Dermis microvascular lymphatic vessel endothelial cell (primary cell): ENCODE results near the gene GCKR. TPM values are rescaled to one million over a fixed set of nuclear protein-coding genes. Genes with fewer than 3 reads are reported as not detected.

Experiments
- DNase-seq, 2 donors: peaks; one replicate each; pipeline versions ENCODE4 v3.0.0 to v3.0.0-alpha.2; 2010; ENCODE audit warnings: low read depth in 2 of 2
- total RNA-seq: library from RNA; depleted of rRNA; stranded (reverse); fragments of >200 nt; gene quantifications from 2 replicates; pipeline ENCODE4 v1.2.1, GENCODE V29; 2014

GCKR gene
- total RNA-seq: 0.13 TPM in 1 of 2 replicates, not detected in the other

- DNase-seq: no peak
These were observed at the start of gene GCKR for GRCh38 chr2:27496357-27497287. TSS of gene GCKR (plus strand) at chr2:27496839. CDS start at chr2:27496905, 66 bp downstream.

- DNase-seq: no peak
These were observed 48.3 kb upstream of the GCKR start for GRCh38 chr2:27448381-27448780.

DNA sequence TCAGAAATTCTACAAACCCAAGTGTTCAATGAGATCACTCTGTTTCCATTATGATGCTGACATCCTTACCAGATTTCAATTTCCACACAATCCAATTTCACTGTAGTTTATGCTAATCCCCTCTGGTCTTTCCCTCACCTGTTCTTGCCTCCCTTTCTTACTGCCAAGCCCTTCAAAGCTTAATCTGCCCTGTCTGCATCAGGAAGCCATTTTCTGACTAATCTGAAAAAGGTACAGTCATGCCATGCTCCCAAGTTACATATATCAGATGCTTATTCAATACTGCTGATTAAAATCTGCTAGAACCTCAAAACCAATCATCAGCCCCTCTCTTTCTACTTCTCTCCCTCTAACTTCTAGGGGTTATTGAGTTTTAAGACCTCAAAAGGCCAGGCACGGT lies 45.5 kb upstream of the GCKR start:
- no peak for DNase-seq

GRCh38 chr2:27453968-27454367 lies 42.7 kb upstream of the GCKR start:
- no peak for DNase-seq

DNA sequence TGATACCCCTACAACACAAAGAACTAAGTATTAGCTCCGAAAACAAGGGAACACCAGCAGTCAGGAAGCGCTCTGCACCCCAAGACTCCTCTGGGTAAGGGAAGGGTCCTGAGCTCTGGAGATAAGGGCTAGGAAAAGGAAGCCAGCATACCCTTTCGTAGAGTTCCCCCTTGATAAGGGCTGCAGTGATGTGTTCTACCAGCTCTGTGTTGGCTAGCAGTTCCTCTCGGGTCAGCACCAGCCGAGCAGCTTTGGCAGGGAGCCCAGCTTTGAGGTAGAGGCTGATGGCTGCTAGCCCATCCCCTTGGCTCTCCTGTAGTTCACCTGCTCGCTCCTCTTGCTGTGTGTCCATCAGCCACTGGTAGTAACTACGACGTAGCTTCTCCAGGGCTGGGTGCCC lies 35.5 kb upstream of the GCKR start:
- DNase-seq: no peak

DNA sequence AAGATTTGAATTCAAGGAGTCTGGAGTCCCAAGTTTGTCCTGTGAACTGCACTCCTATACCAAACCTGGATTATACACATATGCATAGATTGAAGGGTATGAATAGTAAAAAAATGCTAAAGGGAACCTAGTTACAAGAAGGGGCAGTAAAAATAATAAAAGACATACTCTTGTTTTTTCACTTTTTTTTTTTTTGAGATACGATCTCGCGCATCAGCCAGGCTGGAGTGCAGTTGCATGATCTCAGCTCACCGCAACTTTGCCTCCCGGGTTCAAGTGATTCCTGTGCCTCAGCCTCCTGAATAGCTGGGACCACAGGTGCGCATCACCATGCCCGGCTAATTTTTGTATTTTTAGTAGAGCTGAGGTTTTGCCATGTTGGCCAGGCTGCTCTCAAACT lies 32.2 kb upstream of the GCKR start:
- DNase-seq: no peak

- DNase-seq: no peak
These were observed 24.7 kb upstream of the GCKR start for GRCh38 chr2:27471961-27472360.

DNA sequence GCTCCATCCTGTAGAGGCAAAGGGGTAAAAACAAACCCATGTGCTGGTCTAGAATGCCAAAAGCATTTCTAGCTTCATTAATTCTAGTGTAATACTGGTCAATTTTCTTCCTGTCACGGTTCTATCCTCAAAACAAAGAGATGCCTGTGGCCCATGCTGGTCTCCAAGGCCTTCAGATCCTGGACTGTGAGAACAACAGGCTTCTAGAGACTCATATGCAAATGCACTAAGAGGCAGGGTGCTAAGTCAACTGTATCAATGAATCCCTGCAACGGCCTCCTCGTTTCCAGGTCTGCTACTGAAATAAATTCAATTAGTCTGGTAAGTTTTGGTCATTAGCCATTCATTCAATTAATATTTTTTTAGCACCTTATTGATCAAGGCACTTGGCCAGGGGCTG lies 11.1 kb upstream of the GCKR start:
- DNase-seq: no peak

GRCh38 chr2:27489118-27489497 lies 7.5 kb upstream of the GCKR start:
- peak in 1 of 2 donors; percentile 36 for DNase-seq

DNA sequence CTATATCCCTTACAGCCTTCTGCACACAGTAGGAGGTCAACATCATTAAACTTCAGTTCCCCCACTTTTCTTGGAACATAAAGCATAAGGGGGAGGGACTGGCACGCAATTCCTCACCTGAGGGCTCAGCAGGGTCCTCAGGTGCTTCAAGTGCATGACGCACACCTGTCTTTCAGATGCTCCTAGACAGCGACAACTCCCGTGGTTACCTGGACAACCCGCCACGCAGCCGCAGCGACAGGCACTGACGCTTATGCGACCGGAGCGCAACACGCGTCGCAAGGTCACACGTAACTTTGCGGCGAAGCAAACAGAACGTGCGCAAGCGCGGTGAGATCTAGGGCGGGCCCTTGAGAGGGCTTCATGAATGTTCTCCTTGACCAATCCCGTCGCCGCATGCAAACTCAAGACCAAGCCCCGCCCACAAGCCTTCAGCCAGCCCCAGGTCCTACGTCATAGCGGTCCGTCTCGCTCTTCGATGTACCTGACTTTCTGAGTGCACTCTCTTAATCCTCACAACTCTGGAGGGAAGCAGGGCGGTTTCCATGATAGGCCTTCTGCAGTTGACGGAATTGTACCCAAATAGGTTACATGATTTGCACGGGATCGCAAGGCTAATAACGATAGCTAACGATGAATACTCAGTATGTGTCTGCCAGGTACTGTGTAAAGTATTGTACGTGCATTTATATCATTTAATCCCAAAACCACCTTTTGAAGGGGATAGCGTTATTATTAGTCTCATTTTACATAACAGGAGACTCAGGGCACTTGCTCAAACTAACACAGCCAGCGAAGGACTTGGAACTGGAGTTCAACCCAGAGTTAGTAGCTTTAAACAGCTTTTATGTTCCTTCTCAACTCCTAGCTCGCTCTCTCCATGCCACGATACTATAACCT lies 6.9 kb upstream of the GCKR start, which contains the start of gene IFT172:
TSS of gene IFT172 (minus strand) at position 246 of the 900 bp plus-strand sequence. CDS start at position 156, 90 bp downstream.
- DNase-seq: peak; percentile 98 to 99

DNA sequence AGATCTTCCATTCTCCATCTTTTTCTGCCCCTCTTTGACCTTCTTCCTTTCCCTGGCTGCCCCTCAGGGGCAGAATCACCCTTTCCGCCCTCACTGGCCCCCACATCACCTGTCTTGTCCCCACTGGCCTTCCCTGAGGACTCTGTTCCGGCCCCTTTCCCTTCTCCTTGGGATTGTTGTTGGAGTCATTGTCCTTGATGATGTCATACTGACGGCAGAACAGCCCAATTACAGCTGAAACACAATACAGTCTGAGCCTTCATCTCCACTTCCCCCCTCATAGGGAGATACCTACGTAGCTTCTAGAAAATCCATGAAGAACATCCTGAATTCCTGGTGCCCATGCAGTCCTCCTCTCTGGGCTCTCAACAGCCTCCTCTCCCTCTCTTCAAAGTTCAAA lies 4.1 kb upstream of the GCKR start:
- DNase-seq: no peak

GRCh38 chr2:27493948-27494283 lies 2.7 kb upstream of the GCKR start:
- DNase-seq: no peak

- DNase-seq: peak in 1 of 2 donors; percentile 17
These were observed 2.2 kb upstream of the GCKR start for GRCh38 chr2:27494284-27494943.

DNA sequence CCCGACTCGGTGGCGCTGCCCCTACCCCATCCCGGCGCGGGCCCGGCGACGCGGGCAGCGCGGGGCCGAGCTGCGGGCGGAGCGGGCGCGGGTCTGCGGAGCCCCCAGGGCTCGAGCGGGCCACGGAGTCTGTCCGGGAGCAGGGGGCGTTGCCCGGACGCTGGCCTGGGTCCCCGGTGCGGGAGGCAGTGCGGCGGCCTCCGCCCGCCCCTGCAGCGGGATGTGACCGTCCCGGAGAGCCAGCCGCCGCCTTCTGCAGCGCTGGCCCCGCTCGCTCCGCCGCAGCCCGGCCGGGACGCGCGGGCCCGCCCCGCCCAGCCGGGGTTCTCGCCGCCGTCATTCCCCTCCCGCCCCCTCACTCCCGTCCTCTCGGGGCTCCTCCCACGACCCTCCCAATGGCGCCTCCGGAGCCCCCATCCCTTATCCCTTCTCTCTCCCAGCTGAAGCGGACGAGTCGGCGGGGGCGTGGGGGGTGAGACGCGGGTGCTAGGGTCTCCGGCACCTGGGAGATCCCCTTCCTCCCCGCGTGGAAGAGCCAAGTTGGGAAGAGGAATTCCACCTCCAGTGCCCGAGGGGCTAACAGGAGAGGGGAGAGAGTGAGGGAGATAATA lies 1.6 kb upstream of the GCKR start, which contains the start of gene FNDC4:
TSS of gene FNDC4 (minus strand) at position 257 of the 611 bp plus-strand sequence. CDS start 521 bp downstream, outside the sequence.
- DNase-seq: peak in 1 of 2 donors; percentile 35

DNA sequence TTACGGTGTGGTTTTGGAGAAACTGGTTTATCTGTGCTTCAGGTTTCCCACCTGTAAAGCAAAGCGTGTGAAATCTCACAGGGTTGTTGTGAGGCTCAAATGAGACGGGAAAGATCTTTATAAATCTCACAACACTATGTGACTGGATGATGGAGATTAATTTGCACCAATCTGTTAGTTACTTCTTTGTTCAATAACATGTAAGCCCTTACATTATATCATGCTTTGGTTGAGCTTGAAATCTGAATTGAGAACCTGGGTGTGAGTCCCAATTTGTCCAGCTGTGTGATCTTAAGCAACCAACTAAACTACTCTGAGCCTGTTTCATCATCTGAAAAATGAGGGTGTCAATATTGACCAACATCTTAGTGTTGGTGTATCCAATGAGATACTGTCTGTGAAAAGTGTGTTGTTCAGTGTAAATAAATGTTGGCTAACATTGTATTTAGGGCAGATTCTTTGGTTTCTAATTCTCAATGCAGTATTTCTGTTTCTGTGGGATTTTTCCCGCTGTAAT lies 741 bp upstream of the GCKR start:
- DNase-seq: no peak

- DNase-seq: no peak
These were observed 619 bp downstream of the GCKR start for GRCh38 chr2:27497288-27497627.

GRCh38 chr2:27498975-27499374 lies 2.3 kb downstream of the GCKR start:
- no peak for DNase-seq

- no peak for DNase-seq
These were observed 4.4 kb downstream of the GCKR start for GRCh38 chr2:27501042-27501441.

DNA sequence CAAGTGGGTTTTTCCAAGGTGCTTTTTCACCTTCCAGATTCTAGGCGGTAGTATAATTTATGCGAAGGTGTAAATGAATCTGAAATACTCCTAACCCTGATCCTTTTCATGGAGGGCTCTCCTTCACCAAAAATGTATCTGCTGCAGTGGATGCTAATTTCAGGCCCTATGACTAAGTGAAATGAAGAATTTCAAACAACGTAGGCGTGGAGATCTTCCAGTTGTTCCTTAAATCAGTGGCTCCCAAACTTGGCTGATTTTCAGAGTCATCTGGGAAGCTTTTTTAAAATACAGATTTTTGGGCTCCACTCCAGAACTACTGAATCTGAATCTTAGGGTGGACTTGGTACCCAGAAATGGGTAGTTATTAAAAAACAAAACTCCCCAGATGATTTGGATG lies 5.5 kb downstream of the GCKR start:
- DNase-seq: no peak

- DNase-seq: no peak
These were observed 9.9 kb downstream of the GCKR start for GRCh38 chr2:27506587-27506986.

GRCh38 chr2:27507293-27507692 lies 10.7 kb downstream of the GCKR start:
- DNase-seq: no peak
